ENCODE results near the gene SELENOS.

- TF ChIP-seq CTCF (IDR thresholded peaks at IDR 0.05; ENCODE audit: insufficient read depth, low read length) (no peak), GABPA (IDR thresholded peaks at IDR 0.05; ENCODE audit: low read depth) (no peak), POLR2AphosphoS5 (IDR thresholded peaks at IDR 0.05; ENCODE audit: low read depth) (no peak)
These were observed 20.5 kb downstream of the SELENOS start for GRCh38 chr15:101256757-101257156.

Measured in HL-60 (cell line).